ENCODE results near the gene MAST4. TPM values are rescaled to one million over a fixed set of nuclear protein-coding genes. Genes with fewer than 3 reads are reported as not detected.

The MAST4 gene
- total RNA-seq, 1 experiment from 2014 or later: 11.8 TPM

GRCh38 chr5:66987540-66987939, 391.3 kb downstream of the MAST4 start:
- Histone ChIP-seq H3K9ac (ENCODE audit: low read length) (no peak overlapping the region), H3K4me3 (ENCODE audit: low read length) (no peak overlapping the region), H3K79me2 (ENCODE audit: low read length) (no peaks in the 10 kb centered on the region), H3K27me3 (ENCODE audit: low read length) (no peaks in the 10 kb centered on the region), H3K4me2 (ENCODE audit: low read depth, low read length, poor library complexity, severe bottlenecking) (no peak overlapping the region), H3K36me3 (ENCODE audit: insufficient read depth, low read length) (no peaks in the 10 kb centered on the region), H3K27ac (ENCODE audit: low read length) (no peak overlapping the region), H3K4me1 (ENCODE audit: low read length) (peaks cover 41% of the 10 kb centered on the region), H3K9me2 (replicated peaks; ENCODE audit: insufficient read depth, low read length) (no peaks in the 10 kb centered on the region), H4K20me1 (ENCODE audit: insufficient read depth, low read depth, low read length) (no peaks in the 10 kb centered on the region), H2AFZ (ENCODE audit: low read length) (no peak overlapping the region), H3K9me3 (ENCODE audit: low read length) (no peaks in the 10 kb centered on the region)
- no peak for DNase-seq

DNA sequence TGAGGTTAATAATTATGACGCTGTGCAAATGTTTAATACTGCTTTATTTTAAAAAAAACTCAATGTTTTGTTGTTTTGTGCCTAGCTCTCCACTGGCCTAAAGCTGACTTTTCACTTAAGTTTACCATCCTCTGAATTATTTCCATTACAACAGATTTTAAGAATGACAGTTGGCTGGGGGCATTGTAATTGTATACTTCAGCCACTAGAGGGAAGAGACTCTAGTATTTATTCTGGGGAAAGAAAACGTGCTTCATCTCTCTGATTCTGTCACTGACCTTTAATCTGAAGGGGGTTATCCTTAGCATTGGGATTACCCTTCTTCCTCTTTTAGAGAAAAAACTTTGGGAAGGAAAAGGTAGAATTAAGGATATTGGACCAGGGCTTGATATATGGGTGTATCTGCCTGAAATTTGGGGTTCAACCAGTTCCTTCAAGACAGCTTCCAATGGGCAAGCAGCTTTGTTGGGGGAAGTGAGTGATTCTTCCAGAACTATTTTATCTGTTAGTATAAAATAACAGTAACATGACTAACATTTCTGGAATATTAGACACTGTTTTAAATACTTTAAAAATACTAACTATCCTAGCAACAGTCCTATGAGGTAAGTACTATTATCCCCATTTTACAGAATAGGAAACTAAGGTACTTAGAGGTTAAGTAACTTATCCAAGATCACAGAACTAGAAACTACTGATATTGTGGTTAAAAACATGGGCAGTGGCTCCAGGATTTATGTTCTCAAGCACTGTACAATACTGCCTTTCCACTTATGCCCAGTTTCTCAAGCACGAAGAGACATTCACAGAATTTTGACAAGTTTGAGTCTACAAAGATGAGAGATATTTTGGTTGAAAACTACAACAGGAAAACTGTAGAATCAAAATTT, 392.0 kb downstream of the MAST4 start:
- Histone ChIP-seq H3K9ac (ENCODE audit: low read length) (no peak overlapping the region), H4K20me1 (ENCODE audit: insufficient read depth, low read depth, low read length) (no peaks in the 10 kb centered on the region), H3K27me3 (ENCODE audit: low read length) (no peaks in the 10 kb centered on the region), H3K4me3 (ENCODE audit: low read length) (no peak overlapping the region), H3K9me2 (replicated peaks; ENCODE audit: insufficient read depth, low read length) (no peaks in the 10 kb centered on the region), H3K9me3 (ENCODE audit: low read length) (no peaks in the 10 kb centered on the region), H3K27ac (ENCODE audit: low read length) (no peak overlapping the region), H3K36me3 (ENCODE audit: insufficient read depth, low read length) (no peaks in the 10 kb centered on the region), H3K79me2 (ENCODE audit: low read length) (no peaks in the 10 kb centered on the region), H3K4me1 (ENCODE audit: low read length) (peaks cover 39% of the 10 kb centered on the region), H2AFZ (ENCODE audit: low read length) (no peak overlapping the region), H3K4me2 (ENCODE audit: low read depth, low read length, poor library complexity, severe bottlenecking) (no peak overlapping the region)
- DNase-seq: peak; percentile 81

- Histone ChIP-seq H3K4me1 (ENCODE audit: low read length) (peaks cover 28% of the 10 kb centered on the region), H2AFZ (ENCODE audit: low read length) (no peak overlapping the region), H3K9ac (ENCODE audit: low read length) (no peak overlapping the region), H3K9me3 (ENCODE audit: low read length) (no peaks in the 10 kb centered on the region), H3K79me2 (ENCODE audit: low read length) (no peaks in the 10 kb centered on the region), H4K20me1 (ENCODE audit: insufficient read depth, low read depth, low read length) (no peaks in the 10 kb centered on the region), H3K4me2 (ENCODE audit: low read depth, low read length, poor library complexity, severe bottlenecking) (no peak overlapping the region), H3K27ac (ENCODE audit: low read length) (no peak overlapping the region), H3K9me2 (replicated peaks; ENCODE audit: insufficient read depth, low read length) (no peaks in the 10 kb centered on the region), H3K27me3 (ENCODE audit: low read length) (no peaks in the 10 kb centered on the region), H3K36me3 (ENCODE audit: insufficient read depth, low read length) (no peaks in the 10 kb centered on the region), H3K4me3 (ENCODE audit: low read length) (no peak overlapping the region)
- no peak for DNase-seq
Observed at GRCh38 chr5:66989286-66989685, 393.1 kb downstream of the MAST4 start.

DNA sequence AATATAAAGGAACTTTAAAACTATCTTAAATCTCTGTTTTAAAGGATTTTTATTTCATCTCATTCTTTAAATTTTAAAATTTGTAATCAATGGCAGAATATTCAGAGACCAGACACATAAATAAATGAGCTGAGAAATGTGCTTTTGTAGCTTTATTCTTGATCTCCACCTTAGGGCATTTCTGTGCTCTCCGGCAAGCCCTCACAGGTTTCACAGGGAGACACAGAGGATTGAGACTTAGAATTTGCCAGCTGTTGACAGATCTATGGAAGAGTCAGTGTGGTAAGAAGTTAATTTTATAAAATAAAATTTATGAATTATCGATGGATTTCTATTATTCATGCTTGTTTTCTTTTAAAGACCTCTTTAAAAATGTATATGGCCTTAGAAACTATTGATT, 393.6 kb downstream of the MAST4 start:
- DNase-seq: no peak
- Histone ChIP-seq H4K20me1 (ENCODE audit: insufficient read depth, low read depth, low read length) (no peaks in the 10 kb centered on the region), H3K79me2 (ENCODE audit: low read length) (no peaks in the 10 kb centered on the region), H3K9me2 (replicated peaks; ENCODE audit: insufficient read depth, low read length) (no peaks in the 10 kb centered on the region), H3K4me1 (ENCODE audit: low read length) (peaks cover 28% of the 10 kb centered on the region), H2AFZ (ENCODE audit: low read length) (no peak overlapping the region), H3K9ac (ENCODE audit: low read length) (no peak overlapping the region), H3K9me3 (ENCODE audit: low read length) (no peaks in the 10 kb centered on the region), H3K4me3 (ENCODE audit: low read length) (no peak overlapping the region), H3K27me3 (ENCODE audit: low read length) (no peaks in the 10 kb centered on the region), H3K36me3 (ENCODE audit: insufficient read depth, low read length) (no peaks in the 10 kb centered on the region), H3K27ac (ENCODE audit: low read length) (no peak overlapping the region), H3K4me2 (ENCODE audit: low read depth, low read length, poor library complexity, severe bottlenecking) (no peak overlapping the region)

GRCh38 chr5:66991746-66992145, 395.6 kb downstream of the MAST4 start:
- Histone ChIP-seq H3K27me3 (ENCODE audit: low read length) (no peaks in the 10 kb centered on the region), H3K9me2 (replicated peaks; ENCODE audit: insufficient read depth, low read length) (no peaks in the 10 kb centered on the region), H3K4me1 (ENCODE audit: low read length) (peaks cover 26% of the 10 kb centered on the region), H3K9me3 (ENCODE audit: low read length) (no peaks in the 10 kb centered on the region), H3K4me2 (ENCODE audit: low read depth, low read length, poor library complexity, severe bottlenecking) (no peak overlapping the region), H3K4me3 (ENCODE audit: low read length) (no peak overlapping the region), H2AFZ (ENCODE audit: low read length) (no peak overlapping the region), H3K79me2 (ENCODE audit: low read length) (no peaks in the 10 kb centered on the region), H3K27ac (ENCODE audit: low read length) (no peak overlapping the region), H4K20me1 (ENCODE audit: insufficient read depth, low read depth, low read length) (no peaks in the 10 kb centered on the region), H3K9ac (ENCODE audit: low read length) (no peak overlapping the region), H3K36me3 (ENCODE audit: insufficient read depth, low read length) (no peaks in the 10 kb centered on the region)
- no peak for DNase-seq

DNA sequence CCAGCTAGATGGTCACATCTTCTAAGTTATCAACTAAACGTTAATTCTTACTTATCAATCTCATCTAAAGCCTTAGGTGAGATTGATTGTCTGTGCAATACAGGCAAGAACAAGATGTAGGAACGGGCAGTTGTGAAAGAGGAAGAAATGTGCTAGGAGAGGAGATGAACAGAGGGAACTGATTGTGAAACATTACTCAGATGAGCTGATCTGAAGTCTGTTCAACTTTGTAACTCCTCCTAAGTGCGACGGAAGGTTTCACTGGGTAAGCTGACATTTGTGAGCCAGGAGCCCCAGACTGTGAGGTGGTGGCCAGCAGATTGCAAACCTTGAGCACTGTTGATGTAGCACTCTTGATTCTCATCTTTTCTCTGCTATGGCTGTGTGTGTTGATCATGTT, 396.4 kb downstream of the MAST4 start:
- Histone ChIP-seq H4K20me1 (ENCODE audit: insufficient read depth, low read depth, low read length) (no peaks in the 10 kb centered on the region), H3K9me2 (replicated peaks; ENCODE audit: insufficient read depth, low read length) (no peaks in the 10 kb centered on the region), H3K9ac (ENCODE audit: low read length) (no peak overlapping the region), H2AFZ (ENCODE audit: low read length) (peak overlapping the region; percentile 23; the same call in 1 of the 2 replicates), H3K4me3 (ENCODE audit: low read length) (no peak overlapping the region), H3K4me1 (ENCODE audit: low read length) (peaks cover 22% of the 10 kb centered on the region), H3K27me3 (ENCODE audit: low read length) (no peaks in the 10 kb centered on the region), H3K27ac (ENCODE audit: low read length) (no peak overlapping the region), H3K4me2 (ENCODE audit: low read depth, low read length, poor library complexity, severe bottlenecking) (no peak overlapping the region), H3K9me3 (ENCODE audit: low read length) (no peaks in the 10 kb centered on the region), H3K36me3 (ENCODE audit: insufficient read depth, low read length) (no peaks in the 10 kb centered on the region), H3K79me2 (ENCODE audit: low read length) (no peaks in the 10 kb centered on the region)
- DNase-seq: no peak

DNA sequence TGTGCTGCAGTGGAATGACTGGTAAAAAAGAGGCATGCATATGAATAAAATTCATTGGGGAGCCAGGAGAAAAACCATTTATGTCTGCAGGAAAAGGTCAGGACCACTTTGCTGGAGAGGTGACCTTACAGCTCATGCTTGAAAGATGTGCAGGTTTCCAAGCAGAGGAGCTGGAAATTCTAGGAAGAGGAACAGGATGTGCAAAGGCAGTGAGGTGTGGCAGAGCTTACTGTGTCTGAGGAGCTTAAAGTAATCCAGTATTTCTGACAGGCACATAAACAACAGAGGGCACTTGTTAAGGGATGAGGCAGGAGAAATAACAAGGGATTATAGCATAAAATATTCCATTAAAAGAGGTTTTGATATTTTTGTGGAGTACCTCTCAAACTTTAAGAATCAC, 397.3 kb downstream of the MAST4 start:
- Histone ChIP-seq H3K4me2 (ENCODE audit: low read depth, low read length, poor library complexity, severe bottlenecking) (no peak overlapping the region), H3K27ac (ENCODE audit: low read length) (no peak overlapping the region), H4K20me1 (ENCODE audit: insufficient read depth, low read depth, low read length) (no peaks in the 10 kb centered on the region), H3K4me1 (ENCODE audit: low read length) (peaks cover 20% of the 10 kb centered on the region), H3K9ac (ENCODE audit: low read length) (no peak overlapping the region), H2AFZ (ENCODE audit: low read length) (no peak overlapping the region), H3K36me3 (ENCODE audit: insufficient read depth, low read length) (no peaks in the 10 kb centered on the region), H3K79me2 (ENCODE audit: low read length) (no peaks in the 10 kb centered on the region), H3K4me3 (ENCODE audit: low read length) (no peak overlapping the region), H3K27me3 (ENCODE audit: low read length) (no peaks in the 10 kb centered on the region), H3K9me2 (replicated peaks; ENCODE audit: insufficient read depth, low read length) (no peaks in the 10 kb centered on the region), H3K9me3 (ENCODE audit: low read length) (no peaks in the 10 kb centered on the region)
- no peak for DNase-seq

DNA sequence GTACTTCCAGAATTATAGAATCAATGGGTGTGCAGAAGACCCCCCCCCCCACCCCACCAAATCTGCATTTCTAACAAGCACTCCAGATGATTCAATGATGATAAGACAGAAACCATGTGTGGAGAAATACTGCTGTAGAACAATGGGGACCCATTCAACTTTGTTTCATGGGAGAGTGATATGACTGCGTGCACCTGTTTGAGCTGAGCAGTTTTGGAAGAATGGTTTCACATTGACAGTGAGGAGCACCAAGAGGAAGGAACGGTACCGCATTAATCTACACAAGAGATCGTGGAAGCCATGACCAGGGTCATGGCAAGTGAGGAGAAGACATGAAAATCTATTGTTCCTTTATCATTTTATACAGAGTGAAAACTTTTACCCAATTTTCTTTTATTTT, 397.7 kb downstream of the MAST4 start:
- Histone ChIP-seq H3K9me3 (ENCODE audit: low read length) (no peaks in the 10 kb centered on the region), H3K4me2 (ENCODE audit: low read depth, low read length, poor library complexity, severe bottlenecking) (no peak overlapping the region), H3K9me2 (replicated peaks; ENCODE audit: insufficient read depth, low read length) (no peaks in the 10 kb centered on the region), H3K9ac (ENCODE audit: low read length) (no peak overlapping the region), H3K4me3 (ENCODE audit: low read length) (no peak overlapping the region), H3K36me3 (ENCODE audit: insufficient read depth, low read length) (no peaks in the 10 kb centered on the region), H3K79me2 (ENCODE audit: low read length) (no peaks in the 10 kb centered on the region), H3K27ac (ENCODE audit: low read length) (no peak overlapping the region), H2AFZ (ENCODE audit: low read length) (no peak overlapping the region), H3K4me1 (ENCODE audit: low read length) (peaks cover 20% of the 10 kb centered on the region), H4K20me1 (ENCODE audit: insufficient read depth, low read depth, low read length) (no peaks in the 10 kb centered on the region), H3K27me3 (ENCODE audit: low read length) (no peaks in the 10 kb centered on the region)
- no peak for DNase-seq

Data from Karpas-422 (cell line).